Measurements from ENCODE around the gene ABRAXAS1. TPM values are rescaled to one million over a fixed set of nuclear protein-coding genes. Genes with fewer than 3 reads are reported as not detected.

ABRAXAS1 gene
- 10 to 100 TPM; 10.2 to 21.0 (median 14.8) TPM for total RNA-seq

DNA sequence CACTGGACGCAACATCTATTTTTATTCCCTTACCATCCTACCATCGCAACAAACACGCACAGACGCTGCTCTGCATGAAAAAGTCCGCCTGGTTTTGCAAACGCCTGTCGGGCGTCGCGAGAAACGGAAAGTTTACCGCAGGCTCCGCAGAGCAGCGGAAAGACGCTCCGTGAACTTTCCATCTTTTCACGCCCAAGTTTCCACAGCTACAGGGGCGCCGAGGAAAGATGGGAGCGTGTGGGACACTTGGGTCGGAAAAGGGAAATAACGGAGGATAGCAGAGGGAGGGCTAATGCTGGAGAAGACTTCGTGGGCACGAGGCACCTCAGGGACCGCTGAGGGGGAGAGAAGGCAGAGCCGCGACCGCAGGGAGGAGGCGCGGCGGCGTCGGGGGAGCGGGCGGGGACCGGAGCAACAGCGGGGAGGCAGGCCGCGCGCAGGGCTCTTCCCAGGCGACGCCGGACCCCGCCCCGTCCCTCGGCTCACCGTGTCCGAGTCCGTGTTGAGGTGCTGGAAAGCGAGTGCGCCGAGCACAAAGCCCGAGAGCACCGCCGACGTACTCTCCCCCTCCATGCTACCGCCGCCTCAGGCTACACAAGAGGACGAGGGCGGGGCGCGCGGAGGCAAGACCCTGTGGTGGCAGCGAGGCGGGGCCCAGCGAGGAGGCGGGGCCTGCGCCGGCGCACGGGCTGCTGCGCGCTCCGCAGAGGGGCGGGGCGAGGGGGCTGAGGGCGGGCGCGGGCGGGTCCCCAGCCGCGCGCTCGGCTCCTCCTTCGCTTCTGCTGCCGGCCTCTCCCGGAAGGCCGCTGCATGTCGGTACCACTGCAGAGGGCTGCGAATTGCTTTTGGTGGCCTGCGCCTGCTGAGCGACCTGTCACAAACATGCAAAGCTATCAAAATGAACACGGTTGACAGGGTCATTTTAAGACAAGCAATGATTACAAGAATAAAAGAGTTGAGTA lies at the start of gene ABRAXAS1:
Gene ABRAXAS1, minus strand, starts transcription at position 601 of the 962 bp plus-strand sequence. Its CDS starts 28 bp downstream, at position 573.
- Histone ChIP-seq H3K4me3 (peak within 1 kb of the TSS; percentile 61 to 95 (median 81)), H3K9me3 (no peaks in the 10 kb centered on the region), H3K27me3 (no peaks in the 10 kb centered on the region), H3K4me1 (peaks cover 0 to 19% (median 8%) of the 10 kb centered on the region in 4 donors), H3K36me3 (peaks cover 0 to 4% (median 0%) of the 10 kb centered on the region in 3 donors), H3K27ac (peak within 1 kb of the TSS; percentile 77 to 96 (median 90))
- 0 to 1% methylated on average over 63 to 89 of the region's 93 CpGs for WGBS, 2 donors
- peak; percentile 91 to 92 for DNase-seq (ENCODE audit: low spot score in 2 of 2)
- peak in 1 of 5 experiments; percentile 32 for TF ChIP-seq CTCF (IDR thresholded peaks at IDR 0.05)
- peak; percentile 87 to 95 for TF ChIP-seq POLR2A (IDR thresholded peaks at IDR 0.05)
- TF ChIP-seq EP300 (IDR thresholded peaks at IDR 0.05): peak in 1 of 2 donors; percentile 96

- Histone ChIP-seq H3K27ac (no peak overlapping the region), H3K27me3 (peaks cover 0 to 9% of the 10 kb centered on the region in 2 donors), H3K4me1 (no peaks in the 10 kb centered on the region), H3K9me3 (peaks cover 0 to 15% (median 0%) of the 10 kb centered on the region in 4 donors), H3K36me3 (no peaks in the 10 kb centered on the region), H3K4me3 (no peak overlapping the region)
- no peak for TF ChIP-seq EP300 (IDR thresholded peaks at IDR 0.05)
- TF ChIP-seq CTCF (IDR thresholded peaks at IDR 0.05): no peak
- TF ChIP-seq POLR2A (IDR thresholded peaks at IDR 0.05): no peak
- 88 to 91% methylated on average over 2 of the region's 2 CpGs for WGBS, 2 donors
- no peak for DNase-seq (ENCODE audit: low spot score in 2 of 2)
Observed at GRCh38 chr4:83527671-83528070, 42.8 kb upstream of the ABRAXAS1 start.

- no peak for TF ChIP-seq CTCF (IDR thresholded peaks at IDR 0.05)
- no peak for TF ChIP-seq POLR2A (IDR thresholded peaks at IDR 0.05)
- no peak for TF ChIP-seq EP300 (IDR thresholded peaks at IDR 0.05)
- WGBS, 2 donors: 60 to 64% methylated on average over 3 of the region's 3 CpGs
- DNase-seq (ENCODE audit: low spot score in 2 of 2): no peak
- Histone ChIP-seq H3K27ac (no peak overlapping the region), H3K36me3 (no peaks in the 10 kb centered on the region), H3K27me3 (no peaks in the 10 kb centered on the region), H3K4me3 (no peak overlapping the region), H3K4me1 (no peaks in the 10 kb centered on the region), H3K9me3 (peaks cover 0 to 4% (median 0%) of the 10 kb centered on the region in 4 donors)
Observed at GRCh38 chr4:83522239-83522638, 37.3 kb upstream of the ABRAXAS1 start.

DNA sequence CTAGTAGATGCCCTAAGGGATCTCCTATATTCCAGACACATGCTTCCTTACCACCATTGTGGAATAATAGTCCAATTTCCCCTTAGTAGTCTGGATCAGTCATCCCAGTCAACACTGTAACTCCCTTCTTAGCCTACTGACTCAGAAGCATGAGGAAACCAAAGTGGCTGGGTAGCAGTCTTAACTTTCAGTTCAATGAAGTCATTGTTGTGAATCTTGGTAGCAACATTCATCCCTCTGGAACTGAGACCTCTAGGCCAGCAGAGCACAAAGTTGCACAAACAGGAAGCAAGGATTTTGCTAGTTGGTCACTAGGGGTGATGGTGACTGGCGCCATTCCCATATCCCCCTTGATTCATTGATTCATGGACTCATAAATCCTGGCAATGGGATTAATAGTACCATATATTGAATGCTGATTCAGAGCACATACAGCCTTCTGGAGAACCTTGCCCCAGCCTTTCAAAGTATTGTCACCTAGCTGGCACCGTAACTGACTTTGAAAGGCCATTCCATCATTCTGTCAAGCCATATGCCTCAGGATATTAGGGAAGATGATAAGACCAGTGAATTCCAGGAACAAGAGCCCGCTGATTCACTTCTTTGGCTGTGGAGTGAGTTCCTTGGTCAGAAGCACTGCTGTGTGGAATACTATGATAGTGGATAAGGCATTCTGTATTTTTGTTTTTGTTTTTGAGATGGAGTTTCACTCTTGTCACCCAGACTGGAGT lies 31.3 kb upstream of the ABRAXAS1 start:
- no peak for DNase-seq (ENCODE audit: low spot score in 2 of 2)
- WGBS, 2 donors: 39 to 41% methylated on average over 3 of the region's 3 CpGs

More for the DNA sequence above, 31.3 kb upstream of the ABRAXAS1 start:
- Histone ChIP-seq H3K9me3 (no peaks in the 10 kb centered on the region), H3K4me3 (no peak overlapping the region), H3K36me3 (no peaks in the 10 kb centered on the region), H3K27ac (no peak overlapping the region), H3K27me3 (no peaks in the 10 kb centered on the region), H3K4me1 (no peaks in the 10 kb centered on the region)
- TF ChIP-seq CTCF (IDR thresholded peaks at IDR 0.05): no peak
